Subcutaneous abdominal adipose tissue (tissue), 5 donors: Measurements from ENCODE around the gene OTUB1.
"Not testable (repeated sequence)": the region's sequence is repeated elsewhere in the genome, so short reads cannot be mapped to it uniquely, and the experiment has no call there.

Experiments
- H3K27ac ChIP-seq: one replicate; pipeline ENCODE4 v1.7.0; 2013; ENCODE audit warnings: low read depth, mild to moderate bottlenecking, inconsistent platforms, low read length, moderate library complexity
- H3K27me3 ChIP-seq, 5 donors: one replicate each; pipeline ENCODE4 v1.7.0; 2013; ENCODE audit warnings: low read length in 5 of 5, inconsistent platforms in 1 of 5; ENCODE audit not compliant: control insufficient read depth in 5 of 5, insufficient read depth in 4 of 5
- H3K36me3 ChIP-seq, 5 donors: one replicate each; pipeline ENCODE4 v1.7.0; 2013; ENCODE audit warnings: low read length in 5 of 5; ENCODE audit not compliant: control insufficient read depth in 5 of 5, insufficient read depth in 5 of 5
- H3K4me1 ChIP-seq, 5 donors: one replicate each; pipeline ENCODE4 v1.7.0; 2013; ENCODE audit warnings: low read length in 5 of 5, mild to moderate bottlenecking in 3 of 5, moderate library complexity in 1 of 5; ENCODE audit not compliant: control insufficient read depth in 5 of 5, insufficient read depth in 5 of 5
- H3K4me3 ChIP-seq, 5 donors: one replicate each; pipeline ENCODE4 v1.7.0; 2013; ENCODE audit warnings: low read length in 5 of 5, low read depth in 1 of 5
- H3K9ac ChIP-seq, 5 donors: one replicate each; pipeline ENCODE4 v1.7.0; 2013; ENCODE audit warnings: low read length in 5 of 5, mild to moderate bottlenecking in 4 of 5, moderate library complexity in 3 of 5
- H3K9me3 ChIP-seq, 5 donors: one replicate each; pipeline ENCODE4 v1.7.0; 2013; ENCODE audit warnings: low read length in 5 of 5; ENCODE audit not compliant: control insufficient read depth in 5 of 5
- donor health status: healthy.
- donor health status: healthy.
- donor health status: healthy.
- donor health status: healthy.
- donor health status: healthy.

OTUB1 gene

DNA sequence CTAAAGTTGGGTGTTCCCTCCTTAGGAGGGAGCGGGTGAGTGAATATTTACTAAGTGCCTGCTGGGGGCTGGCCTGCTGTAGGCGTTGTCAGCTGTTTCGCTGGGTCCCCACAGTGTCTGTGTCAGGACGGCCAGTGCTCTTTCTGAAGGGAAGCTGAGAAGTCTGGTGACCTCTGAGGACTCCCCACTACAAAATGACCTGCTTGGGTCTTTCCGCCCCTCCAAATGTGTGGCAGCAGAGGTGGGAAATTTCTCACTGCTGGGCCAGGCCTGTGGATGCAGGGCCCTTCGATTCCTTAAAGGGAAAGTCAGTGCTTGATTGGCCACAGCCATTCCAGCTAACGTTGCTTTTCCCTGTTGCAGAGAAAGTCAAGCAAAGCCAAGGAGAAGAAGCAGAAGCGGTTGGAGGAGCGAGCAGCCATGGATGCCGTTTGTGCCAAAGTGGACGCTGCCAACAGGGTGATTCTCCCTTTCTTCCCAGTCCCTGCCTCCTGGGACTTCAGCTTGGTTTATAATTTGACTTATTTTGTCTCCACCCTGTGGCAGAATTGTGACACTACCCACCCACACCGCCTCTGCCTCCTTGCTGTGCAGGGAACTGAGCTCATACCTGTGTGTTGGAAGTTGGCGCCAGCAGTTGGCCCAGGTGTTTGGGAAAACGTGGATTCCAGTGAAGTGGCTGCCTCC is 40.6 kb upstream of the OTUB1 start:
- peak overlapping the region in 4 of 5 donors; percentile 17 to 54 (median 40) for H3K9ac ChIP-seq
- H3K36me3 ChIP-seq = peaks cover 0 to 10% (median 5%) of the 10 kb centered on the region in 5 donors
- peak overlapping the region; percentile 39 to 70 (median 54) for H3K4me3 ChIP-seq
- no peaks in the 10 kb centered on the region for H3K27me3 ChIP-seq
- H3K9me3 ChIP-seq = no peaks in the 10 kb centered on the region
- H3K4me1 ChIP-seq = peaks cover 2 to 21% (median 16%) of the 10 kb centered on the region in 5 donors
- H3K27ac ChIP-seq = peak overlapping the region; percentile 87

DNA sequence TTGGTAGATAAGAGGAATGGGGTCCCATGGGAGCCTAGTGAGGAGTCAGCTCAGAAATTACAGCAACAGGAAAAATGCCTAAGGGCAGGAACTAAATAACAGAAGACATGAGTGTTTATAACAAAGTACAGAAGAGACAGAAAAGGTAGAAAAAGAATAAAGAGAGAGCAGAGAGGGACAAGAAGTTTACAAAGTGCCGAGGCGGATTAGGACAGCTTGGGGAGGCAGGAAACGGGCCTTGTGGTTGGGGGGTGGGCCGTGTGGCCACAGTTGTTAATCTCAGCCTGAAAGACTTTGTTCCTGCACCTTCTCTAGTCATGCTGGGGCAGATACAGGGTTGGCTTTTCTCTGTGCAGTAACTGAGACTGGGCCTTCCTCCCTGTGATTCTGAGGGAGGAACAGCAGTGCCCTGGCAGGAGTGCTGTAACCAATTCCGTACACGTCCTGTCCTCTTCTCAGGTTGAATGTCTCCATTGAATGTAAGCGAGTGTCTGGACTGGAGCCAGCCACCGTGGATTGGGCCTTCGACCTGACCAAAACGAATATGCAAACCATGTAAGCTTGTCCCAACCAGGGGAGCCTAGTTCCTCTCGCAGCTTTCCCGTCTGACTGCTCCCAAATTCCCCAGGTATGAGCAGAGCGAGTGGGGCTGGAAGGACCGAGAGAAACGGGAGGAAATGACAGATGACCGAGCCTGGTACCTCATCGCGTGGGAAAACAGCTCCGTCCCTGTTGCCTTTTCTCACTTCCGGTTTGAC is 34.3 kb upstream of the OTUB1 start:
- H3K36me3 ChIP-seq = peaks cover 0 to 42% (median 39%) of the 10 kb centered on the region in 5 donors
- H3K9me3 ChIP-seq = no peaks in the 10 kb centered on the region
- peak overlapping the region in 1 of 5 donors; percentile 47 for H3K9ac ChIP-seq
- no peaks in the 10 kb centered on the region for H3K27me3 ChIP-seq
- no peak overlapping the region for H3K4me3 ChIP-seq
- H3K27ac ChIP-seq = no peak overlapping the region
- no peaks in the 10 kb centered on the region for H3K4me1 ChIP-seq

GRCh38 chr11:63952570-63952969 is 33.7 kb upstream of the OTUB1 start:
- no peaks in the 10 kb centered on the region for H3K27me3 ChIP-seq
- H3K27ac ChIP-seq = no peak overlapping the region
- no peaks in the 10 kb centered on the region for H3K9me3 ChIP-seq
- H3K4me3 ChIP-seq = no peak overlapping the region
- H3K4me1 ChIP-seq = no peaks in the 10 kb centered on the region
- H3K9ac ChIP-seq = no peak overlapping the region
- H3K36me3 ChIP-seq = peaks cover 0 to 42% (median 39%) of the 10 kb centered on the region in 5 donors

- no peaks in the 10 kb centered on the region for H3K9me3 ChIP-seq
These were observed 28.2 kb upstream of the OTUB1 start for GRCh38 chr11:63958008-63958407.

GRCh38 chr11:63961608-63962412 is 24.4 kb upstream of the OTUB1 start:
- Histone ChIP-seq H3K9ac (no peak overlapping the region), H3K4me3 (no peak overlapping the region), H3K27me3 (peaks cover 5 to 13% (median 8%) of the 10 kb centered on the region in 5 donors)

More at GRCh38 chr11:63958008-63958407, 28.2 kb upstream of the OTUB1 start:
- peaks cover 0 to 13% (median 8%) of the 10 kb centered on the region in 5 donors for H3K27me3 ChIP-seq
- H3K9ac ChIP-seq = no peak overlapping the region
- peaks cover 0 to 33% (median 30%) of the 10 kb centered on the region in 5 donors for H3K36me3 ChIP-seq
- peaks cover 0 to 3% (median 0%) of the 10 kb centered on the region in 5 donors for H3K4me1 ChIP-seq
- H3K27ac ChIP-seq = no peak overlapping the region
- no peak overlapping the region for H3K4me3 ChIP-seq

DNA sequence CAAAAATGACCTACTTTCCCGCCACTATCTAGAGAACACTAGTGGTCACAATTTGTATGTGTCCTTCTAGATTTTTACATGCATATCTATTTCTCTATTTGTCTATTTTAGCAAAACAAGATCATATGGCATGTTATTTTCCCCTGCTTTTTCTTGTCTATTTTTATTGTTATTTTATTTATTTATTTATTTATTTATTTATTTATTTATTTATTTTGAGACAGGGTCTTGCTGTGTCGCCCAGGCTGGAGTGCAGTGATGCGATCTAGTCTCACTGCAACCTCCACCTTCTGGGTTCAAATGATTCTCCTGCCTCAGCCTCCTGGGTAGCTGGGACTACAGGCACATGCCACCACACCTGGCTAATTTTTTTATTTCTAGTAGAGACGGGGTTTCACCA is 22.3 kb upstream of the OTUB1 start:
- not testable (repeated sequence) for H3K9ac ChIP-seq, H3K27ac ChIP-seq, H3K9me3 ChIP-seq, H3K36me3 ChIP-seq, H3K4me3 ChIP-seq, H3K4me1 ChIP-seq
- H3K27me3 ChIP-seq = peaks cover 5 to 13% (median 8%) of the 10 kb centered on the region in 5 donors

More at GRCh38 chr11:63961608-63962412, 24.4 kb upstream of the OTUB1 start:
- Histone ChIP-seq H3K36me3 (peaks cover 0 to 2% (median 0%) of the 10 kb centered on the region in 5 donors), H3K9me3 (no peaks in the 10 kb centered on the region), H3K4me1 (peaks cover 0 to 3% (median 0%) of the 10 kb centered on the region in 5 donors), H3K27ac (no peak overlapping the region)

DNA sequence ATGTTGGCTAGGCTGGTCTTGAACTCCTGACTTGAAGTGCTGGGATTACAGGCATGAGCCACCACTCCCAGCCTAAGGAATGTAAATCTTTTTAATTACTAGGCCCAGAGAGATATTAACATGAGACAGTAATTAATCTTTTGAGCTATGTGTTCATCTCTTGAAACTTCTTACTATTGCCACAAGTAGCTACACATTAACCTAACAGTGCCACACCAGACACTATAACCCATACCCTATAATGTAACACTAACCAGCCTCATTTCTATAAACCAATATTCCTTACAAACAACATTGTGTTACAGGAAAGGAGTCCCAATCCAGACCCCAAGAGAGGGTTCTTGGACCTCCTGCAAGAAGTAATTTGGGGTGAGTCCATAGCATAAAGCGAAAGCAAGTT is 19.8 kb upstream of the OTUB1 start:
- Histone ChIP-seq H3K36me3 (no peaks in the 10 kb centered on the region), H3K4me1 (peaks cover 0 to under 1% (median 0%) of the 10 kb centered on the region in 5 donors), H3K9me3 (no peaks in the 10 kb centered on the region), H3K27me3 (peaks cover 5 to 10% (median 7%) of the 10 kb centered on the region in 5 donors), H3K27ac (no peak overlapping the region), H3K4me3 (no peak overlapping the region), H3K9ac (no peak overlapping the region)

GRCh38 chr11:63969461-63969860 is 16.8 kb upstream of the OTUB1 start:
- Histone ChIP-seq H3K9ac (no peak overlapping the region), H3K9me3 (no peaks in the 10 kb centered on the region), H3K4me3 (no peak overlapping the region), H3K4me1 (peaks cover 0 to 3% (median 0%) of the 10 kb centered on the region in 5 donors), H3K36me3 (no peaks in the 10 kb centered on the region), H3K27ac (no peak overlapping the region), H3K27me3 (peaks cover 0 to 5% (median 0%) of the 10 kb centered on the region in 5 donors)

DNA sequence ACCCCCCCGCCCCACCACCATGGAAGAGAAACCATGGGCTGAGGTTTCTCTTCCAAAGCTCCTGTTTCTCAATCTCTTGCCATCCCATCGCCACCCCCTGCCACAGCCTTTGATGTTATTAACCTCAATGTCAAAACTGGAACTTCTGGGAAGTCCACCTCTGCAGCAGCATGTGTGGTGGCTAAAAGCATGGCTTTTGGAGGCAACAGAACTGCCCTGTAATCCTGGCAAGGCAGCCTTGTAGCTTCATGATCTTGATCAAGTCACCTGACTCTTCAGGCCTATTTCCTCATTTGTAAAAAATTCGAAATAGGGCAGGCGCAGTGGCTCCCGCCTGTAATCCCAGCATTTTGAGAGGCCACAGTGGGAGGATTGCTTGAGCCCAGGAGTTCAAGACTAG is 15.3 kb upstream of the OTUB1 start:
- H3K4me3 ChIP-seq = no peak overlapping the region
- no peak overlapping the region for H3K27ac ChIP-seq
- peaks cover 0 to 12% (median 10%) of the 10 kb centered on the region in 5 donors for H3K4me1 ChIP-seq
- H3K9me3 ChIP-seq = no peaks in the 10 kb centered on the region
- H3K9ac ChIP-seq = no peak overlapping the region
- H3K36me3 ChIP-seq = no peaks in the 10 kb centered on the region
- no peaks in the 10 kb centered on the region for H3K27me3 ChIP-seq
